GM21390 (cell line): Measurements from ENCODE around the gene ADAMTSL3.
"Not testable (repeated sequence)": the region's sequence is repeated elsewhere in the genome, so short reads cannot be mapped to it uniquely, and the experiment has no call there.

Source experiments
- ATAC-seq: cut with Tn5 transposase; IDR thresholded peaks from one replicate; pipeline ENCODE4 v1.9.1; 2021; ENCODE audit not compliant: unreplicated experiment

The ADAMTSL3 gene

DNA sequence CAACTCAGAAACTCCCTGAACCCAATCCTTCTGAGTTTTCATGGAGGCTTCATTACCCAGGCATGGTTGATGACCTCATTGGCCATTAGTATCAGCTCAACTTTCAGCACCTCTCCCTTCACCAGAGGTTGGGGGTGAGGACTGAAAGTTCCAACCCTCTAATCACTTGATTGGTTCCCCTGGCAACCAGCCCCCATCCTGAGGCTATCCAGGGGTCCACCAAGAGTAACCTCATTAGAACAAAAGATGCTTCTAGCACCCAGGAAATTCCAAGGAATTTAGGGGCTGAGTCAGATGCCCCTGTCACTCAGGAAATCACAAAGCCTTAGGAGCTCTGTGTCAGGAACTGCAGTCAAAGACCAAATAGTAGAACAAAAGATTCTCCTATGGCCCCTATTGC is 43.8 kb downstream of the ADAMTSL3 start:
- ATAC-seq = no peak

GRCh38 chr15:83698294-83698693 is 44.4 kb downstream of the ADAMTSL3 start:
- ATAC-seq = no peak

GRCh38 chr15:83699028-83699427 is 45.1 kb downstream of the ADAMTSL3 start:
- no peak for ATAC-seq

- no peak for ATAC-seq
These were observed 46.2 kb downstream of the ADAMTSL3 start for GRCh38 chr15:83700082-83700481.

DNA sequence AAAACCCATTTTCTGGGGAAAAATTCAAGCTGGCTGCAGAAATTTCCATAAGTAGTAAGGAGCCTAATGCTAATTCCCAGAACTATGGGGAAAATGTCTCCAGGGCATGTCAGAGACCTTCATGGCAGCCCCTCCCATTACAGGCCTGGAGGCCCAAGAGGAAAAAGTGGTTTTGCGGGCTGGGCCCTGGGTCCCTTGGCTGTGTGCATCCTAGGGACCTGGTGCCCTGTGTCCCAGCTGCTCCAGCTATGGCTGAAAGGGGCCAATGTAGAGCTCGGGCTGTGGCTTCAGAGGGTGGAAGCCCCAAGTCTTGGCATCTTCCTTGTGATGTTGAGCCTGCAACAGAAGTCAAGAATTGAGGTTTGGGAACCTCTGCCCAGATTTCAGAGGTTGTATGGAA is 48.4 kb downstream of the ADAMTSL3 start:
- not testable (repeated sequence) for ATAC-seq

DNA sequence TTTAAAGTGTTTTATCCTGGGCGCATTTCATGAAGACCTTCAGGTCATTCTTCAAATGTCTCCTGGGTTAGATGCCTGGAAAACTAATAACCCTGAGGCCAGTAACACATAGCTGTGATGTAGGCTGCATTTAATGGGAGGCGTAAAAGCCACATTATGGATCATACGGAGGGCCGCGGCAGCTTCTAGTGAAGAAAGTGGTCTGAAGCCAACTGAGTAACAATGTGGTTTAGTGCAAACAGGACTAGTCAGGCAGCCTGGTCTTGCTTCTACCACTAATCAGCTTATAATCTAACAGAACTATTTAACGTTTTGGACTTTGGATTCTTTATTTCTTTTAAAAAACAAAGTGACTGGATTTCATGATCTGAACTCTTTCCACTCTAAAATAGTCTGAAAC is 54.4 kb downstream of the ADAMTSL3 start:
- no peak for ATAC-seq

- no peak for ATAC-seq
These were observed 55.3 kb downstream of the ADAMTSL3 start for GRCh38 chr15:83709241-83709640.

DNA sequence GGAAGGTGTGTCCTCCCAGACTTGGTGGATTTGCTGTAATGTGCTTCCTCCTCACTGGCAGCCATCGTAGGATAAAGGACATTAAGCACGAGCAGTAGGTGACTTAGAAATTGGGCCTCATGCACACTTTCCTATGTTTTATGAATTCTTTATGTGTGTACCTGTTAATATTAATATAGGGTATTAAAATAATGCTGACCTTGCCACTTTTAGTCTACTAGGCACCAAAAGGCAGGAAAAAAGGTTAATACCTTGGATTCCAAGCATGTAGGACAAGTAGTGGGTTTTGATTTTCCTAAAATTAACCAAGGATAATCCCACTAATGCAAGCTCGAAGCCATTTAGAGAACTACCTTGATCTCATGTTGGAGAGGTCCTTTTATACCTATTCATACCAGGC is 55.9 kb downstream of the ADAMTSL3 start:
- no peak for ATAC-seq

- ATAC-seq = no peak
These were observed 56.5 kb downstream of the ADAMTSL3 start for GRCh38 chr15:83710452-83710851.

GRCh38 chr15:83711236-83711635 is 57.3 kb downstream of the ADAMTSL3 start:
- no peak for ATAC-seq

DNA sequence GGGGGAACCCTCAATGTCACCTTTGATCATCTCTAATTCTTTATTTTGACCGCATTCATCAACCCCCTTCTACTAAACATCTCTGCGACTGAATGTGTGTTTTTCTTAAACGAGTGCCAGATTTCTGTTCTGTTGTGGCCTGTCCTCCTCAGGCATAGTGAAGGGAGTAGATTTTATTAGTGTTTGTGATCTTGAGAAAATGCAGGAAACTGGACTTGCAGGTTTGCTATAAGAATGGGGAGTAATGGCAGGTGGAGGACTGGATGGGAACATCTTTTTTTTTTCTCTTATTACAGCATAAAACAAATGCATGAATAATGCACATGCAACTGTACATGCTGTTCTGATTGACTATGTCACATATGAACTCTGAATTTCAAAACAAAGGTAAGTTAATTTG is 59.3 kb downstream of the ADAMTSL3 start:
- no peak for ATAC-seq

- ATAC-seq = no peak
These were observed 61.2 kb downstream of the ADAMTSL3 start for GRCh38 chr15:83714939-83715628.

- no peak for ATAC-seq
These were observed 62.7 kb downstream of the ADAMTSL3 start for GRCh38 chr15:83716605-83717004.

DNA sequence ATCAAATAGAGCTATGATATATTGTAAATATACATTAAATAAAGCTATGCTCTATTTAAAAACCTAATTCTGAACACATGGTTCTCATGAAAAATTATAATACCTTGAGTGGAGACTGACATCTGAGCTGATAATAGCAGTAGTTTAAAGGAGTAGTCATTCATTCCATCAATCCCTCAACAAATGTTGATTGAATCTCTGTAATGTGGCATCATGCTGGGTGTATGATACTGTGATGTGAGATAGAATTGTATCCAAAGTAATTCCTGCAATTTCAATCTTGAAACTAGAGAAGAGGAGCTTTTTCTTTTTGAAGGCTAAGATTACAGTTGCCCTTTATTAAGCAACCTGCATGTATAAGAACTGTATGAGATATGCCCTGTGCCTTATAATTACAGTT is 63.1 kb downstream of the ADAMTSL3 start:
- no peak for ATAC-seq

DNA sequence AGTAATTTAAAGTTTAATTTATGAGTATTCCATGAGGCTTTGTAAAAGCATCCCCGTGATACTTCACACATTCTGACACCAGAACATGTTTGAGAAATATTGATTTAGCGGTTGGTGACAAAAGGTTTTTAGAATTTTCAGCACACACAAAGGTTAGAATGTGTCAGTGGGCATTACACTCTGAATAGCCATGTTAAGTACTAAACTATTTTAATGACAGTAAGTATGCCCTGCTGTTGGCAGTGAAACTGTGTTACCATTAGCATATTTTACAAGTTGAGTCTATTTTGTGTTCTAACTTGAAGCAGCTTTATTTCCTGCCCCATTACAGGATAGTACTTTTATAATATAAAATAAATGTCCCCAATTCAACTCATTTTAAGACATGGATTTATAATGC is 66.5 kb downstream of the ADAMTSL3 start:
- ATAC-seq = no peak

- no peak for ATAC-seq
These were observed 67.1 kb downstream of the ADAMTSL3 start for GRCh38 chr15:83721031-83721430.

GRCh38 chr15:83721981-83722380 is 68.1 kb downstream of the ADAMTSL3 start:
- ATAC-seq = no peak

DNA sequence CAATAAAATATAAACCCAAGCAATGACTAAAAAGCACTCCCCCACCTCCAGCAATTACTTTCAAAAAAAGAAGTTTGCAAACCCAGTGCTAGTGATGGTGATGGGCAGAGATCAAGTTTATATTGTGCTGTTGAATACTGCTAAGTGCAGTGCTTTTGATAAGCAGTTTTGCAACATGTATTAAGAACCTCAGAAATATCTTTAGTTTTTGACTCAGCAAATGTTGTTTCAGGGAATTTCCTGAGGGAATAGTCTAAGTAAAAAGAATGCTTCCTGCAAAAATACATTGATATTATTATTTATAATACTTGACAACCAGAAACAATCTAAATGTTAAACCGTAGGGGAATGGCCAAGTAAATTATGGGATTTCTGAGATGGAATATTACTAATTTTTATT is 69.3 kb downstream of the ADAMTSL3 start:
- ATAC-seq = no peak

- no peak for ATAC-seq
These were observed 78.3 kb downstream of the ADAMTSL3 start for GRCh38 chr15:83732196-83732595.

GRCh38 chr15:83732770-83733169 is 78.8 kb downstream of the ADAMTSL3 start:
- ATAC-seq = no peak

- ATAC-seq = no peak
These were observed 79.3 kb downstream of the ADAMTSL3 start for GRCh38 chr15:83733206-83733605.

DNA sequence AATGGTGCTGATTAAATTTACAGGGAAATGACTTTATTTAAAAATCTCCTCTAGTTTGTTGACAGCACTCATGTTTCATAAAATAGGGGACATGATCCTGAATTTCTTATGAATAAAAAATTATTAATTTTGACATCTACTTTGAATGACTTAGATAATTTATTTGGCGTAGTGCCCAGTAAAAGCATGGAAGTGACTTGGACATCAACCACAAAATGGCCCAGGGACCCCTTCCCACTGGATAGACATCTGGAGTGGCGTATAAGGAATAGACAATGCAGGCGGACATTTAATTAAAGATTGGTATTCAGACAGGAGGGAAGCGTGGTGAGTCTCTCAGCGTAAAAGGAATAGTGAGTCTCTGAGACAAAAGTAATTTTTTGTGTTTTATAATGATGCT is 79.8 kb downstream of the ADAMTSL3 start:
- no peak for ATAC-seq

- no peak for ATAC-seq
These were observed 80.6 kb downstream of the ADAMTSL3 start for GRCh38 chr15:83734487-83734886.
